ENCODE results near the gene GPR107. TPM values are rescaled to one million over a fixed set of nuclear protein-coding genes. Genes with fewer than 3 reads are reported as not detected.
A peak's percentile ranks its signal among the peaks of the same experiment; 100 is the strongest.

GPR107 gene
- total RNA-seq, 1 donor from 2014 or later: 70.7 TPM

DNA sequence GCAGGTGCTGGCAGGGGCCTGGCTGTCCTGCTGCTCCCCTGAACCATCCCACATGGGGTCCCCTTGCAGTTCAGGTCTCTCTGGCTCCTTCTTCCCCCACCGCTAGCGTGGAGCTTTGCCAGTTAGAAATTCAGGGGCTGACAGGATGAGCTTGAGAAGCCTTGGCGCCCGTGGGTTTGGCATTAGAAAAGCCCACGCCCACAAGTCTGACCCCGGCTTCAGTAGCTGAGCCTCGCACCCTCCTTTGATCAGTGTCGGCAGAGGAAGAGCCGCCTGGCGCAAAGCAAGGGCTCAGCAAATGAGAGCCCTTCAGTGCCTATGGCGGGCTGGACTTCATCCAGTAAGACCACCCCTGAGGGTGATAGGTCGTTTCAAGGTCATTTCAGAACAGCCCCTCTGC lies 88.3 kb downstream of the GPR107 start:
- Mint-ChIP-seq H3K4me1 (ENCODE audit: low read depth) (peaks cover 36% of the 10 kb centered on the region), H3K27me3 (ENCODE audit: low read depth) (no peaks in the 10 kb centered on the region), H3K27ac (ENCODE audit: unreplicated experiment) (no peak overlapping the region), H3K9me3 (ENCODE audit: low read depth) (no peaks in the 10 kb centered on the region), H3K4me3 (ENCODE audit: unreplicated experiment) (no peak overlapping the region), H3K36me3 (ENCODE audit: low read depth) (no peaks in the 10 kb centered on the region)
- DNase-seq (ENCODE audit: low spot score): no peak
- TF ChIP-seq, protein P1, sequence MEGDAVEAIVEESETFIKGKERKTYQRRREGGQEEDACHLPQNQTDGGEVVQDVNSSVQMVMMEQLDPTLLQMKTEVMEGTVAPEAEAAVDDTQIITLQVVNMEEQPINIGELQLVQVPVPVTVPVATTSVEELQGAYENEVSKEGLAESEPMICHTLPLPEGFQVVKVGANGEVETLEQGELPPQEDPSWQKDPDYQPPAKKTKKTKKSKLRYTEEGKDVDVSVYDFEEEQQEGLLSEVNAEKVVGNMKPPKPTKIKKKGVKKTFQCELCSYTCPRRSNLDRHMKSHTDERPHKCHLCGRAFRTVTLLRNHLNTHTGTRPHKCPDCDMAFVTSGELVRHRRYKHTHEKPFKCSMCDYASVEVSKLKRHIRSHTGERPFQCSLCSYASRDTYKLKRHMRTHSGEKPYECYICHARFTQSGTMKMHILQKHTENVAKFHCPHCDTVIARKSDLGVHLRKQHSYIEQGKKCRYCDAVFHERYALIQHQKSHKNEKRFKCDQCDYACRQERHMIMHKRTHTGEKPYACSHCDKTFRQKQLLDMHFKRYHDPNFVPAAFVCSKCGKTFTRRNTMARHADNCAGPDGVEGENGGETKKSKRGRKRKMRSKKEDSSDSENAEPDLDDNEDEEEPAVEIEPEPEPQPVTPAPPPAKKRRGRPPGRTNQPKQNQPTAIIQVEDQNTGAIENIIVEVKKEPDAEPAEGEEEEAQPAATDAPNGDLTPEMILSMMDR (IDR thresholded peaks at IDR 0.05): no peak

DNA sequence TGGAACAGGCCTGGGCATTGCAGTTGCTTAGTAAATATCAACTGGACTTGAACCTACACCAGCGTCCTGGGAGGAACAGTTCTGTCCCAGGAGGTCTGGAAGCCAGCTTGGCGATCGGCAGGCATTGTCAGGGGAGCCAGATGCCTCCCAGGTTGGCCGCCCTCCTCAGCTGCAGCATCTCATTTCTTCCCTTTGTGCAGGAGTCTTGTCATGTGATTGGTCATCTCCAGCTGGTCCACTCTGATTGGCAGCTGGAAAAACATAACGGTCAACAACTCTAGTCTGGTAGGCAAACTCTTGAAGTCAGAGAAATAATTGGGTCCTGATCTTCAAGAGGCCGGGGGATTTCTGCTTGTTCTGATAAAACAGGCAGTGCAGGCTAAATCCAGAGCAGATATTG lies 88.9 kb downstream of the GPR107 start:
- DNase-seq (ENCODE audit: low spot score): no peak
- peaks cover 33% of the 10 kb centered on the region for H3K4me1 Mint-ChIP-seq (ENCODE audit: low read depth)
- no peaks in the 10 kb centered on the region for H3K27me3 Mint-ChIP-seq (ENCODE audit: low read depth)
- TF ChIP-seq, protein P1 (IDR thresholded peaks at IDR 0.05): no peak
- no peaks in the 10 kb centered on the region for H3K36me3 Mint-ChIP-seq (ENCODE audit: low read depth)
- H3K4me3 Mint-ChIP-seq (ENCODE audit: unreplicated experiment): no peak overlapping the region
- H3K9me3 Mint-ChIP-seq (ENCODE audit: low read depth): no peaks in the 10 kb centered on the region
- H3K27ac Mint-ChIP-seq (ENCODE audit: unreplicated experiment): no peak overlapping the region

DNA sequence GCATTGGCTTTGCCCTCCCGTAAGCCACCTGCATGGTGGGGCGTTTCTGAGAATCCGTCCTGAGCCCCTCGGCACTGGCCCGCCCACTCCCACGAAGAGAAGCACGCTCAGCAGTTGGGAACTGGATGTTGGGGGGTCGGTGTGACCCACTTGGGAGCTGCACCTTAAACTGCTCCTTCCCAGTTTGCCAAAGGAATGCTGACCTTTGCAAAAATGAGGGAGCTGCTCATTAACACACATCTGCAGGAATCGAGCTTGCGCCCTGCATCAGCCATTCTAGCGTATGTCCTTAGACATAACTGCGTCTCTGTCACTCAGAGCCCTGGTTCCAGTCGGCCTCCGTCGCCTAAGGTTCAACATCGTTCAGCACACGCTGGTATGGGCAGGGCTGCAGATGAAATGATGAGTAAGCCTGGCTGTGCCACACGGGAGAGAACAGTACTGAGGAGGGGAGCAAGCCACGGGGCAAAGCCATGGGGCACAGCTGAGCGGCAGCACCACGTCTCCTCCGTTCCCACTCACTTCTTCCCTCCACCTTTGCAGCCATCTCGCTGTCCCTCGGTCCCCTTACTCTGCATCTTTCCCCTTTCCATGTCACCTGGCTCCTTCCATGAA lies 89.7 kb downstream of the GPR107 start:
- TF ChIP-seq, protein P1 (IDR thresholded peaks at IDR 0.05): no peak
- Mint-ChIP-seq H3K36me3 (ENCODE audit: low read depth) (no peaks in the 10 kb centered on the region), H3K27me3 (ENCODE audit: low read depth) (no peaks in the 10 kb centered on the region), H3K27ac (ENCODE audit: unreplicated experiment) (peak overlapping the region; percentile 37), H3K4me1 (ENCODE audit: low read depth) (peaks cover 26% of the 10 kb centered on the region), H3K4me3 (ENCODE audit: unreplicated experiment) (no peak overlapping the region), H3K9me3 (ENCODE audit: low read depth) (no peaks in the 10 kb centered on the region)
- DNase-seq (ENCODE audit: low spot score): no peak

DNA sequence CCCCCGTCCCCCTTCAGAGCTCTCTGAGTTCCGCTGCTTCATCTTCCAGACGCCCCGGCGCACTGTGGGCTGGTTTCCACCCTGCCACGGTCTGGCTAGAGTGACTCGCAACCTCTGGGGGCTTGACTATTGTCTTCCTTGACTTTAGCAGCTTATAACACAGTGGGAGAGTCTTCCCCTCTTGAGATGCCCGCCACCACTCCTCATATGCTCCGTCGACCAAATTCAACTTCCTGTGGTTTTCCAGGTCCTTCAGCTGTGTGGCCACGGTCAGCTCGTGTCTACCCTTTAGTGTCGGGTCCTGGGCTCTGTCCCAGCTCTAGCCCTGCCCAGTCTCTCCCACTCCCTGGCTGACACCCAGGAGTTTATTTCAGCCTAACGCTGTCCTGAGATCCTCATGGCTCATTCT lies 90.3 kb downstream of the GPR107 start:
- Mint-ChIP-seq H3K27me3 (ENCODE audit: low read depth) (no peaks in the 10 kb centered on the region), H3K27ac (ENCODE audit: unreplicated experiment) (peak overlapping the region; percentile 37), H3K36me3 (ENCODE audit: low read depth) (no peaks in the 10 kb centered on the region), H3K4me3 (ENCODE audit: unreplicated experiment) (peak overlapping the region; percentile 38), H3K4me1 (ENCODE audit: low read depth) (peaks cover 20% of the 10 kb centered on the region), H3K9me3 (ENCODE audit: low read depth) (no peaks in the 10 kb centered on the region)
- TF ChIP-seq, protein P1 (IDR thresholded peaks at IDR 0.05): no peak
- no peak for DNase-seq (ENCODE audit: low spot score)

DNA sequence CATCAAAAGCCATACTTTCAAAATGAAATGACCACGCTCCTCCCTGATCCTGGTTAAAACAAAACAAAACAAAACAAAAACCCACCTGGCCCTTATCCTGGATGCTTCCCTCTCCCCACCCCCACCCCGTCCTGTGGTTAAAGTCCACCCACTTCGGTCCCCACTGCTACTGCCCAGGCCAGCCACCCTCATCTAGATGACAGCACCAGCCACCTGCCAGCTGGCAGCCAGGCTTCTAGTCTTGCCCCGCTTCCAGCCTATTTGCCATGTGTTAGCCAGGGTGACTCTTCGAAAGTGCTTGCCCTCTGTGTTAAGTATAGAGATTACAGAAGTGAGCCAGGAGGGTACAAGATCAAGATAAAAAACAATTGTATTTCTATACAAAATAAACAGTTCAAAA lies 91.0 kb downstream of the GPR107 start:
- DNase-seq (ENCODE audit: low spot score): no peak
- TF ChIP-seq, protein P1 (IDR thresholded peaks at IDR 0.05): no peak
- Mint-ChIP-seq H3K4me1 (ENCODE audit: low read depth) (peaks cover 15% of the 10 kb centered on the region), H3K9me3 (ENCODE audit: low read depth) (no peaks in the 10 kb centered on the region), H3K27ac (ENCODE audit: unreplicated experiment) (no peak overlapping the region), H3K27me3 (ENCODE audit: low read depth) (no peaks in the 10 kb centered on the region), H3K4me3 (ENCODE audit: unreplicated experiment) (no peak overlapping the region), H3K36me3 (ENCODE audit: low read depth) (no peaks in the 10 kb centered on the region)
